Measurements from ENCODE around the gene RPA3. TPM values are rescaled to one million over a fixed set of nuclear protein-coding genes. Genes with fewer than 3 reads are reported as not detected.

RPA3 gene
- total and polyA plus RNA-seq, 9 of the 15 experiments (the other 6 are each of a cell fraction or from before 2014, with no cell fraction given), result 68.5 to 265 (median 125) TPM

DNA sequence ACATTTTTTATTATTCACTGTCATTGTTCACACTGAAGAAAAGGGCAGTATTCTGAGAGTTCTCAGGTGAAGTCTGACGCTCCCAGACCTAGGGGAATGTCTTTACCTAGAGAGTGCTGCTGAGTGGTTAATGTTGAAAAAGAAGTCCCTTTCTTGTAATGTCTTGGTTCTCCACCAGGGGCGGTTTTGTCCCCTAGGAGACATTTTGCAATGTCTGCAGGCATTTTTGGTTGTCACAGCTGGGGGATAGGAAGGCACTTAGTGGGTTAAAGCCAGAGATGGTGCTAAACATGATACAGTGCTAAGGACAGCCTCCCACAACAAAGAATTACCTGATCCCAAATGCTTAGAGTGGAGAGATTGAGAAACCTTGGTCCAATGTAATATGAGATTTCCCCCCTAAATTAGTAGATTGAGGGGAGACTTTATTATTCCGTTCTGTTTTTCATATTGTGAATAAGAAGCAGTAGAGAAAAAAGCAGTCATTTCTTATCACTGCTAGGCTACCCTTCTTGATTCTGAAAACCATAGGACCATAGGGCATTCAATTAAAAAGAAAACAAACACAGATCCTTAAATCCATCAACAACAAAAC, 64.7 kb downstream of the RPA3 start (continued):
- TF ChIP-seq, protein P1, sequence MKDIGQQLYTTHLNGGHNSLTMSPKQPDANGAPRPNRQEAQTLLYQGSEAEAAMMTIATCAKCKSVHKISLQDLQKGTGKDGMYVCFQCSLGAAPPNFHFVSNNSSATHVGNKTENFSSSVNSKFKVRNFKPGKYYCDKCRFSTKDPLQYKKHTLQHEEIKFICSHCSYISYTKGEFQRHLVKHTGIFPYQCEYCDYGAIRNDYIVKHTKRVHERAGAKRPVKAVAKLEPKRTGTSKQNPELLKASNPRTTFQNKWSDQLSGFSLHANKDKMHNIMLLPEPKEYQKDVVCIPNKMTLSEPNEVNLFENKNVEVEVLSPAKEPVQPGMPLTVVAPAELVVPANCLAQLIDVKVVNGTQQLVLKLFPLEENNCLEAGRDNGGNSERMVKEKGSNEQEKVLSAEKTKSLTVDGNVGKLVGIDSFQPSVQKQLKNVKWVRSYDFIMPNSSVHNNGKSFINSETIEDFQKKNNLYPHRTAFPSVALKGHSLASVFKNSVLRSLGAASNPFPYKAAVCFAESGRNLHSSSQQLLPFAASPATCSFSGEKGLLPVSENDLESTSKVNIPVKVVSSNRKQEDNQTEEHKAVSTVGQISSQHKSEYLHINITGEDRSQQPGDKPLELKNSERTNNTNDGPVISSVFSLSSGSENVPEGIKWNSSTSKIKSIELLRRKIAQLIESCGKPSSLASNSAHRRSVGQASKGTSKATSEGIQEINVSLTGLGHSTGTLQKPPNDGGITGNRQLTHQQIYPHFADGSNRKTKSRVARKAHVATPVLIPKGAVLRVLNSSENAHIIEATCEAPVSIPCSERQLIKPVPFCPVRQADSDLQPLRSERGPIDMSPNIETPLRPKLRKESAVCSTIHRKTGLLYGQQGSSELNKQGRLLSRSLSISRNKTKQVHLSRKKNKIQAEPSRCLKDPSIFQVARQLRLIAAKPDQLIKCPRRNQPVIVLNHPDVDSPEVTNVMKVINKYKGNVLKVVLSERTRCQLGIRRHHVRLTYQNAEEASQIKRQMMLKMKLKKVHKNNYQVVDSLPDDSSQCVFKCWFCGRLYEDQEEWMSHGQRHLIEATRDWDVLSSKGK (CRISPR knock-in tag; IDR thresholded peaks at IDR 0.05), result no peak

DNA sequence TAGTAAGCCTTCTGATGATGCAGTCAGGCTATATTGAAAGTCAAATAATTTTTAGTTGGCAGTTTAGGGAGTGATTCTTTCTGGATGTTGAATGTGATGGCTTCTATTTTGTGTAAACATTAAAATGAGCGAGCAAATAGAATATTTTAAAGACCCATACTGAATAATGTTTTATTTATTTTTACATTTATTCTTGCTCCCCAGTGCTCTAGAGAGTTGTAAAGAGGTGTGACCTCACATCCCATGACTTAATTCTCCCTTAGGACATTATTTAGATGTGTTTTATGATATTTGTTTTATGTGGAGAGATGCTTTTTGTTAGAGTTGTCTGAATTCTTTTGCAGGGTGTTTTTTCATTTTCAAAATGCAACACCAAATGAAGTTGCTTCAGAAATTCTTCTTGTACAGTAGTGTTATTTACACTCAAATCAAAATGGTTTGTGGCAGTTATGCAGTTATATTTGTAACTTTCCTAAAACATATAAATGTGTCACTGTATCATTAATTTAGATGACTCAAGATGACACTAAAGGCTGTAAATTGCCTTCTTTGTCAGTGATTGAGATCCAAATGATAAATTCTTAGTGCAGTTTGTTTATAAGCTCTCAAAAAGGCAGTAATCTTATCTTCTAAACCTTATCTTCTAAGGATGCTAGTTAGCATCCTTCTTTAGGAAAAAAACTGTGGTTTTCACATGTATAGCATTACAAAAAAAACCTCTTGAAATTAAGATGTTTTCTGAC, 65.4 kb downstream of the RPA3 start:
- BruUV-seq (replicated peaks), result no TSS peak
- no peaks in the 10 kb centered on the region for H3K9me1 ChIP-seq (ENCODE audit: control insufficient read depth, insufficient read depth, low read length)
- no peaks in the 10 kb centered on the region for H4K20me1 ChIP-seq (replicated peaks; ENCODE audit: control insufficient read depth, insufficient read depth, low read length)
- TF ChIP-seq MEIS2 (IDR thresholded peaks at IDR 0.05; ENCODE audit: partially characterized antibody), result peak; percentile 61
- no peak for TF ChIP-seq ZFP1 (CRISPR knock-in tag; IDR thresholded peaks at IDR 0.05)
- FAIRE-seq, result no peak
- WGBS (ENCODE audit: insufficient coverage, low coverage, missing lambda C conversion rate), result 47% methylated on average over 1 of the region's 1 CpG
- ChIA-PET POLR2A (no interaction called here), CTCF (ENCODE audit: low intra/inter-chr PET ratio) (no interaction called here)
- in situ Hi-C loops (cut with MboI) (no loop called here), intact Hi-C loops (cut with micrococcal nuclease) (no loop called here)
- H3K27me3 ChIP-seq (ENCODE audit: control insufficient read depth in 2 of 2, insufficient read depth in 2 of 2, low read length in 2 of 2), result no peaks in the 10 kb centered on the region
- no peak for DNase-seq (ENCODE audit: extremely low read depth in 1 of 4, low spot score in 3 of 4)
- ATAC-seq, result no peak
- no peaks in the 10 kb centered on the region for H3K36me3 ChIP-seq (ENCODE audit: control insufficient read depth, insufficient read depth, low read length)
- H3K4me2 ChIP-seq (ENCODE audit: insufficient read depth, low read length), result no peak overlapping the region
- no peak overlapping the region for H3K27ac ChIP-seq (ENCODE audit: extremely low read depth, low read depth, low read length)
- H2AFZ ChIP-seq (ENCODE audit: low read depth, low read length), result no peak overlapping the region
- H3K4me3 ChIP-seq, result no peak overlapping the region
- peaks cover 16% of the 10 kb centered on the region; the same call in 2 of the 3 replicates for H3K79me2 ChIP-seq (ENCODE audit: control insufficient read depth, insufficient read depth, low read length)
- no peak overlapping the region for H3K9ac ChIP-seq (ENCODE audit: insufficient read depth in 1 of 2, low read depth in 2 of 2, low read length in 2 of 2)
- H3K4me1 ChIP-seq (replicated peaks in 1 of 2; ENCODE audit: control insufficient read depth in 2 of 2, insufficient read depth in 2 of 2, low read length in 2 of 2), result peaks cover 0 to 6% of the 10 kb centered on the region in 2 experiments; a peak in 2 of 5 replicates
- H3K9me3 ChIP-seq (replicated peaks; ENCODE audit: control insufficient read depth, insufficient read depth, low read depth, low read length), result no peaks in the 10 kb centered on the region
